NCI-H345 treated with DMSO at 0.1 percent for 48 hours (cell line): ENCODE results near the gene SLC47A1.
A peak's percentile ranks its signal among the peaks of the same experiment; 100 is the strongest.
"Not testable (repeated sequence)": the region's sequence is repeated elsewhere in the genome, so short reads cannot be mapped to it uniquely, and the experiment has no call there.

Source experiments
- DNase-seq: peaks from one replicate; lab custom pipeline; 2025; ENCODE audit not compliant: unreplicated experiment; lab: John Stamatoyannopoulos, UW

SLC47A1 gene

DNA sequence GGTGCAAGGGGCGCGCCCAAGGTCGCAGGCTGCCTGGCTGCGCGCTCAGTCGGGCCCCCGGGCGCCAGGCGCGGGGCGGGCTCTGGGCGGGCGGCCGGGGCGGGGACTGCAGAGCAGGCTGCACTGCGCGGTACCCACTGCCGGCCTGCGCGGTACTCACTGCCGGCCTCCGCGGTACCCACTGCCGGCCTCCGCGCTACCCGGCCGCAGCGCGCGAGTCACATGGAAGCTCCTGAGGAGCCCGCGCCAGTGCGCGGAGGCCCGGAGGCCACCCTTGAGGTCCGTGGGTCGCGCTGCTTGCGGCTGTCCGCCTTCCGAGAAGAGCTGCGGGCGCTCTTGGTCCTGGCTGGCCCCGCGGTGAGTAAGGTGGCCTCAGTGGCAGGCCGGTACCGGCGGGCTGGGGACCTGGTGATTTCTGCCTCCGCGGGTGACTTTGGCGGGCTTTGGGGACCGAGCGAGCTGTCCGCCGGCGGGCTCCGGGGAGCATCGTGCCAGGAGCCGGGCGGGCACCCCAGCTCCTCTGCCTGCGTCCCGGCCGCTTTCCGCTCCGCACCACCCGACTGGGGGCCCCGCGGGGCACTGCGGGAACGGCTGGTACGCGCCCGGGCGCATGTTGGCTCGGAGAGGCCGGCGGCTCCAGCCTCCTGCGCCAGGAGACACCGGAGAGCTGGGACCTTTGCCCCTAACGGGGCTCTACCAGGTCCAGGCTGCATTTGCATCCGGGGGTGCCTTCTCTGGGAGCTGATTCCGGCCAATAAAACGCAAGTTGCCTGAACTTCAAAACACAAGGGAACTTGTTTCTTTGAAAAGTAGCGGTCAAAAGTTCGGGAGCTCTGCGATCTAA is at the start of gene SLC47A1:
TSS of gene SLC47A1 (plus strand) at position 137 of the 844 bp plus-strand sequence. CDS start at position 223, 86 bp downstream.
- no peak for DNase-seq

GRCh38 chr17:19485800-19486340 is 47.8 kb upstream of the SLC47A1 start:
- no peak for DNase-seq

- DNase-seq: no peak
Observed at GRCh38 chr17:19486351-19487023, 47.2 kb upstream of the SLC47A1 start.

GRCh38 chr17:19487024-19487600 is 46.5 kb upstream of the SLC47A1 start:
- no peak for DNase-seq

- DNase-seq: no peak
Observed at GRCh38 chr17:19492141-19492540, 41.5 kb upstream of the SLC47A1 start.

DNA sequence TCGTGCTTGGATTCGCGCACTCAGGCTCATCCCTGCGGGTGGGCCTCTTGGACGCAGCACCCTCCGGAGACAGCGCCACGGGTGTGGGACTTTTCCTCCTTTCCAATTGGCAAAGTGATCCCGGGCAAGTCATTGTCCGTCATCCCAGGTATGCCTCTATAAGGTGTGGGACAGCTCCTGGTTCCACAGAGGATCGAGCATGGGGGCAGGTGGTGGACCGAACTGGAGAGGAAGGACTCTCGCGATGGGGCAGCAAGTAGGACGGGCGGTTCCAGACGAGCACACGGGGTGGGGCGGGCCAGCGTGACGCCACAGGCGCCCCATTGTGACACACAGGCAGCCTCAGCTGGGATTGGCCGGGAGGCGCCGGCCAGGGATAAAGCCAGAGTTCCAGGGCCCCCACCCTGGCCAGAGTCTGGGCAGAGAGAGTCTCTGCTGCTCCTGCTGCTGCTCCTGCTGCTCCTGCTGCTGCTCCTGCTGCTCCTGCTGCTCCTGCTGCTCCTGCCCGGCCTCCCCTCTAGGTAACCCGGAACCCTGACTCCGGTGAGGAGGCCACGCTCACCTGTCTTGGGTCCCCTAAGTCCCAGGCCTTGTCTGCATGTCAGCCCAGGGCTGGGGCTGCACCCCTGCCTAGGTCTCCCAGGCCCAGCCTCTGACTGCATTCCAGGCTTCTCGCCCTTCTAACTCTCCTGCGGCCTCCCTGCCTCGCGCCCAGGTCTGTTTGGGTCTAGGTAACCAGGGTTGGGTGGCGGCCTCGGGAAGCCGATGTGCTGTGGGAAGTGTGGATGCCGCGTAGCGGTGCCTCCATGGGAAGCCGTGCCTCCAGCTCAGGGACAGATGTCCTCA is 38.5 kb upstream of the SLC47A1 start:
- DNase-seq: no peak

DNA sequence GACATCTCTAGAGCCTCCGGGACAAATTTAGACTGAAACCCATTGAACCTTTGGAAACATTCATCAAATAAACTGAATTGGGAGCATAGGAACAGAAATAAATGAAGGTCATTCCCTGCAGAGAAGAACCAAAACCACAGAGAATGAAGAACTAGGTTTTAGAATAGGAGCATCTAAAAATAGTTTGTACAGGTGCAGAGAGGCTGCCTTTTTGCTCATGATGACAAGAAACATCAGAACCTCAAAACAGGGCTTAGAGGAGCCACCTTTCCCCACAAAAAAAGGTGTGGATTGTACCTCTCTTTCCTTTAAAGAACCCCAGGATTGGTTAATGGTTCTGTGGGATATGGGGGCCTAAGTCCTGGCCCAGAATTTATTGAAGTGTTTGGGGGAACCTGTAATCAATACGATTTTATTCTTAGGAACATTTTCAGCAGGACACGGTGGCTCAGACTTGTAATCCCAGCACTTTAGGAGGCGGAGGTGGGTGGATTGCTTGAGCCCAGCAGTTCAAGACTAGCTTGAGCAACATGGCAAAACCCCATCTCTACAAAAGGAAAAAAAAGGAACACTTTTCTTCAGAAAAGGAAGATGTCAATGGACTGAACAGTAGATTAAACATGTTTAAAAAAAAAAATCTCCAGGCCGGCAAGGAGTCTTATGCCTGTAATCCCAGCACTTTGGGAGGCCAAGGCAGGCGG is 37.7 kb upstream of the SLC47A1 start:
- DNase-seq: no peak

DNA sequence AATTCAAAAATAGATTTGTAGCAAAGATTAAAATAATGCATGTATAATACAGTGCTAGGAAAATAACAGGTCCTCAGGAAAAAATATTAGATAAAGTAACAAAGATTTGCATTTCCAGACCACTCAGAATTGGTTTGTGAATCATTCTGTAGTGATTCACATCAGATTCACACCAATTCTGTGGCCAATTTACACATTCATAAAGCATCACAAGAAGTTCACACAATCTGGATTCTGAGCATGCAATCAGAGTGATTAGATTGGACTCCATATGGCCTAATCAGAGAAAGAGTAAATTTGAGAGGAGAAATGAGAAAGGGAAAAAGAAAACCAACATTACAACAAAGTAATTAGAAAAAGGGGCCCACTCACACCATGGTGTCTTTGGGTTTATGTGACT is 36.0 kb upstream of the SLC47A1 start:
- no peak for DNase-seq

DNA sequence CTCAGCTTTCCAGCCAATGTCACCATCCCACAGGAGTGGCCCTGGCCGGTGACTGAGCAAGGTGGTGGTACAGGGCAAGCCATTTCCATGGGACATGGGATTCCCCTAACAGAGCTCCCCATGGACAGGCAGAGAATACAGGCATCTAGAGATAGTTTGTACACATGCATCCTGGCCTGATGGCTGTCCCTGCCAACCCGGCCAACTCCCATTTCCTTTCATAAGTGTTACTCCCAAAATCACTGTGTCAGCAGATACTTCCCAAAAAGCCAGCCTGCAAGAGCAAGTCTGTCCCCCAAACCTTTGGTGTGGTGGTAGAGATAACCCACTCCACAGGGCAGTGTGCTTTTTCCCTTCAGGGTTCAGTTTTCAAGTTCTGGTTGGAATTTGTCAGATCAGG is 32.4 kb upstream of the SLC47A1 start:
- no peak for DNase-seq

GRCh38 chr17:19502517-19502916 is 31.1 kb upstream of the SLC47A1 start:
- no peak for DNase-seq

DNA sequence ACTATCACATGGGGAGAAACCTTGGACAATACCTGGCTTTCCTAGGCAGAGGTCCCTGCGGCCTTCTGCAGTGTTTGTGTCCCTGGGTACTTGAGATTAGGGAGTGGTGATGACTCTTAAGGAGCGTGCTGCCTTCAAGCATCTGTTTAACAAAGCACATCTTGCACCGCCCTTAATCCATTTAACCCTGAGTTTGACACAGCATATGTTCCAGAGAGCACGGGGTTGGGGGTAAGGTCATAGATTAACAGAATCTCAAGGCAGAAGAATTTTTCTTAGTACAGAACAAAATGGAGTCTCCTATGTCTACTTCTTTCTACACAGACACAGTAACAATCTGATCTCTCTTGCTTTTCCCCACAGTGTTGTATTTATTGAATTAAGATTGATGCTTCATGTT is 28.1 kb upstream of the SLC47A1 start:
- DNase-seq: not testable (repeated sequence)

DNA sequence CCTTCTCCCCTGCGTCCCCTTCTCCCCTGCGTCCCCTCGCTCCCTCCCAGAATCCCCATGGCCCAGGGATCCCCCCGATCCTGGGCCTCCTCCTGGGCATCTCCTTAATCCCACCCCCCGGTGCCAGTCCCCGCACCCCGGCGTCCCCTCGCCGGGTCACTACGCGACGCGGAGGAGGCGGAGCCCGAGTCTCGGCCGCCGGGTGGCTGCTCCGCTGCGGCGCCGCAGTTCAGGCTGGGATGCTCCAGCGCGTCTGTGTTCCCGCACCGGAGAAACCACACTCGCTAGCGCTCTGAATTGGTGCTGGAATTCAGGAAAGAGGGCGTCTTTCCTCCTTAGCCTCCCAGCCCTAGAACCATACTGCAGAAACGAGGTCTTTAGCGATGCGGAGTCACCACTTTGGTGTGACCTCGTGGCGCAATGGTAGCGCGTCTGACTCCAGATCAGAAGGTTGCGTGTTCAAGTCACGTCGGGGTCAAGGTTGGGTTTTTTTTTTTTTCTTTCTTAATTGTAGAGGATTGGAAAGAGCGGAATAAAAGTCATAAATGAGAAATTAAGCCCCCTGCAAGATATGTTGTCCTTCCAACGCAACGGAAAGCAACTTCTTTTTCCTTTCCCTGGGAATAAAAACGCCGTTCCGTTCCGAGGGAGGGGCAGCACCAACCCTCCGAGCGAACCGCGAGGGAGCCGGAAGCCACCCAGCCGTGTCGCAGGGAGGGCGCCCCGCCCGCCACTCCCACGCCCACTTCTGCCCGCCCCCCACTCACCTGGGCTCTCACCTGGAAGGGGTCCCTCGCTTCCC is 25.7 kb upstream of the SLC47A1 start:
- DNase-seq: peak; percentile 57

DNA sequence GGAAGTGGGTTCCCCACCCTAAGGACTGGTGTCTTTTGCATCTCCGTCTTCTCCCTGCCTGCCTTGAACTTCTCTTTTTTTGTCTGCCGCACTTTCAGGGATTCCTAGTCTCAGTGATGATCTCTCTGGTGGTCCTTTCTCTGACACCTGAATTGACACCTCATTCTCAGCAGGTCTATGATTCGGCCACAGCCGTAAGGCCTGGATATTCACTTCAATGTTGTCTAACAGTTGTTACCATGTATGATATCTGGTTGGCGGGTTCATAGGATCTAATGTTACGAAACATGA is 25.1 kb upstream of the SLC47A1 start:
- DNase-seq: no peak

- DNase-seq: not testable (repeated sequence)
Observed at GRCh38 chr17:19509281-19509852, 24.3 kb upstream of the SLC47A1 start.

- no peak for DNase-seq
Observed at GRCh38 chr17:19510903-19511302, 22.8 kb upstream of the SLC47A1 start.

DNA sequence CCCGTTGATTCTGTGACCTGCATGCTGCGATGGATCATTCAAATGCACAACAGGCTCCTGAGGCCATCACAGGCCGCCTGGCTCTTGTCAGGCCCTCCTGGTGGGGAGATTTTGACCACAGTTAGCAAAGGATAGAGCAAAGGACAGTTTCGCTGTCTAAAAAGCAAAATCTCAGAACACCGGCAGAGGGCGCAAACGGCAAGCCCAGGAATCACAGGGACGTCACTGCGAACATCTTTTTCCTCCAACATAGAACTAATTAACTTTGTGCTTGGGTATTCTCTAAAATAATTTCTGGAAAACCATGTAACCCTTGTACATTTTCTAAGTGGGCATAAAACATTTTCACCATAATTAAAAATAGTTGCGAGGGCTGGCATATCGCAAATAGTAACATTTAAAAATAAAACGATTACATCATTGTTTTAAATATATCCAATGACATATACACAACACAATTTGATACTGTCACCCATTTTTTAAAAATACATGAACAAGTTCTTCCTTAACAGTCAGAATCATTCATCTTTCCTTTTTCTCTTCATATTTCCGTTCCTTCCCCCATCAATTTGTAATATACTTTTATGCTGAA is 19.7 kb upstream of the SLC47A1 start:
- peak; percentile 35 for DNase-seq

DNA sequence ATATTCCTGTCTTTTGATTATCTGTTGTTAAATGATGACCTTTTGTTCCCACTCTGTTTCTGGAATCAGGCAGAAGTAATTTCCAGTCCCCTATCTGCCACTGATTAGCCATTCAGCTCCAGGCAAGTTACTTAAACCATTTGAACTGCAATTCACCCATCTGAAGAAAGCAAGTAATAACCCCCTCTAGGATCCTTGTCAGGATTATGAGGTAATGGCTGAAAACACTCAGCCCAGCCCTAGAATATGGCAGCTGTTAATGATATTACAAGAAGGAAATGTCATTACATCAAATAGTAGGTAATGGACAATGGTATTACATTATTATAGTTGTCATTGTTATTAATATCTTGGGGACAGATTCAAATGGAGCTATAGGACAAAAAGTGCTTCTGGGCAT is 16.0 kb upstream of the SLC47A1 start:
- no peak for DNase-seq

- DNase-seq: not testable (repeated sequence)
Observed at GRCh38 chr17:19519388-19520291, 14.0 kb upstream of the SLC47A1 start.
